Activated CD8-positive, alpha-beta memory T cell treated with anti-CD3 and anti-CD28 coated beads, Interleukin-2, amount 10 ng/mL, durations not matched to agents 7 days and 5 days (primary cell): Measurements from ENCODE around the gene SCFD2. TPM values are rescaled to one million over a fixed set of nuclear protein-coding genes. Genes with fewer than 3 reads are reported as not detected.

Experiments used
- ATAC-seq: fragments of 150-1000 bp; cut with Tn5 transposase; one replicate; pipeline ENCODE4 v1.10.0; 2021; ENCODE audit warnings: moderate library complexity
- CTCF ChIA-PET: fragments of 350-600 bp; sonication (Branson Sonifier 250); formaldehyde crosslinking; loops from one replicate; lab custom pipeline; 2021; ENCODE audit warnings: antibody characterized with exemption; lab: Charles Lee
- DNase-seq: peaks from one replicate; pipeline ENCODE4 v3.0.0-alpha.2; 2020
- H3K27ac Mint-ChIP-seq: one replicate; pipeline ENCODE4 v1.8.0; 2021; ENCODE audit warnings: mild to moderate bottlenecking, mixed read lengths
- H3K27me3 Mint-ChIP-seq: one replicate; pipeline ENCODE4 v1.8.0; 2021; ENCODE audit warnings: mixed read lengths
- H3K36me3 Mint-ChIP-seq: one replicate; pipeline ENCODE4 v1.8.0; 2021; ENCODE audit warnings: mild to moderate bottlenecking, mixed read lengths
- H3K4me1 Mint-ChIP-seq: one replicate; pipeline ENCODE4 v1.8.0; 2021; ENCODE audit warnings: mixed read lengths
- H3K4me3 Mint-ChIP-seq: one replicate; pipeline ENCODE4 v1.8.0; 2021; ENCODE audit warnings: mild to moderate bottlenecking, moderate library complexity, mixed read lengths
- H3K9me3 Mint-ChIP-seq: one replicate; pipeline ENCODE4 v1.8.0; 2022; ENCODE audit warnings: low read depth, mixed read lengths
- total RNA-seq, 2 experiments: library from RNA; stranded (reverse); gene quantifications; one replicate each; pipeline ENCODE4 v1.2.3, GENCODE V29; 2021

Gene SCFD2
- total RNA-seq, 2 experiments from 2014 or later, result 28.3 to 30.9 TPM

- no peak overlapping the region for H3K4me3 Mint-ChIP-seq
- no peak overlapping the region for H3K27ac Mint-ChIP-seq
- CTCF ChIA-PET, result no interaction called here
- H3K4me1 Mint-ChIP-seq, result peaks cover 7% of the 10 kb centered on the region
- H3K27me3 Mint-ChIP-seq, result no peaks in the 10 kb centered on the region
- DNase-seq, result no peak
- H3K9me3 Mint-ChIP-seq, result no peaks in the 10 kb centered on the region
- ATAC-seq, result no peak
- no peaks in the 10 kb centered on the region for H3K36me3 Mint-ChIP-seq
These were observed 433.0 kb downstream of the SCFD2 start for GRCh38 chr4:52932591-52933470.

- Mint-ChIP-seq H3K27ac (no peak overlapping the region), H3K4me1 (peaks cover 7% of the 10 kb centered on the region), H3K9me3 (no peaks in the 10 kb centered on the region), H3K27me3 (no peaks in the 10 kb centered on the region), H3K4me3 (no peak overlapping the region), H3K36me3 (no peaks in the 10 kb centered on the region)
- CTCF ChIA-PET, result no interaction called here
- no peak for DNase-seq
- ATAC-seq, result no peak
These were observed 434.6 kb downstream of the SCFD2 start for GRCh38 chr4:52931243-52931642.

- ATAC-seq (no peak), DNase-seq (no peak)
- no peaks in the 10 kb centered on the region for H3K27me3 Mint-ChIP-seq
- H3K36me3 Mint-ChIP-seq, result no peaks in the 10 kb centered on the region
- H3K27ac Mint-ChIP-seq, result no peak overlapping the region
- H3K9me3 Mint-ChIP-seq, result no peaks in the 10 kb centered on the region
- H3K4me1 Mint-ChIP-seq, result peaks cover 1% of the 10 kb centered on the region
- no peak overlapping the region for H3K4me3 Mint-ChIP-seq
- CTCF ChIA-PET, result no interaction called here
These were observed 439.5 kb downstream of the SCFD2 start for GRCh38 chr4:52926196-52926974.

- Mint-ChIP-seq H3K36me3 (no peaks in the 10 kb centered on the region), H3K9me3 (no peaks in the 10 kb centered on the region), H3K4me3 (no peak overlapping the region), H3K27me3 (no peaks in the 10 kb centered on the region), H3K27ac (no peak overlapping the region), H3K4me1 (no peaks in the 10 kb centered on the region)
- ATAC-seq, result no peak
- CTCF ChIA-PET, result interaction anchor here (0.9 to 1.2 kb wide), 3 partner anchors 12 to 15 kb away, joined by 3 to 4 read pairs (median 3); no protein-coding TSS in a partner anchor
- no peak for DNase-seq
These were observed 440.3 kb downstream of the SCFD2 start for GRCh38 chr4:52925531-52925968.

- no peak overlapping the region for H3K4me3 Mint-ChIP-seq
- ATAC-seq (no peak), DNase-seq (no peak)
- H3K4me1 Mint-ChIP-seq, result peaks cover 9% of the 10 kb centered on the region
- no peaks in the 10 kb centered on the region for H3K27me3 Mint-ChIP-seq
- H3K27ac Mint-ChIP-seq, result no peak overlapping the region
- no peaks in the 10 kb centered on the region for H3K36me3 Mint-ChIP-seq
- no peaks in the 10 kb centered on the region for H3K9me3 Mint-ChIP-seq
- CTCF ChIA-PET, result no interaction called here
These were observed 446.4 kb downstream of the SCFD2 start for GRCh38 chr4:52919461-52919860.

- H3K9me3 Mint-ChIP-seq, result no peaks in the 10 kb centered on the region
- CTCF ChIA-PET, result no interaction called here
- no peak for DNase-seq
These were observed 448.0 kb downstream of the SCFD2 start for GRCh38 chr4:52917817-52918216.

GRCh38 chr4:52915730-52916300, 450.0 kb downstream of the SCFD2 start:
- ATAC-seq, result no peak
- Mint-ChIP-seq H3K4me3 (no peak overlapping the region), H3K4me1 (peaks cover 11% of the 10 kb centered on the region), H3K9me3 (no peaks in the 10 kb centered on the region), H3K27ac (no peak overlapping the region), H3K36me3 (no peaks in the 10 kb centered on the region), H3K27me3 (no peaks in the 10 kb centered on the region)
- DNase-seq, result no peak
- CTCF ChIA-PET, result no interaction called here

More at GRCh38 chr4:52917817-52918216, 448.0 kb downstream of the SCFD2 start:
- ATAC-seq, result no peak
- Mint-ChIP-seq H3K4me3 (no peak overlapping the region), H3K27me3 (no peaks in the 10 kb centered on the region), H3K36me3 (no peaks in the 10 kb centered on the region), H3K27ac (no peak overlapping the region), H3K4me1 (peaks cover 9% of the 10 kb centered on the region)

GRCh38 chr4:52915191-52915590, 450.7 kb downstream of the SCFD2 start:
- H3K27me3 Mint-ChIP-seq, result no peaks in the 10 kb centered on the region
- H3K9me3 Mint-ChIP-seq, result no peaks in the 10 kb centered on the region
- no peak overlapping the region for H3K27ac Mint-ChIP-seq
- H3K4me1 Mint-ChIP-seq, result peaks cover 11% of the 10 kb centered on the region
- DNase-seq, result no peak
- no peaks in the 10 kb centered on the region for H3K36me3 Mint-ChIP-seq
- CTCF ChIA-PET, result no interaction called here
- no peak for ATAC-seq
- H3K4me3 Mint-ChIP-seq, result no peak overlapping the region

- no peaks in the 10 kb centered on the region for H3K9me3 Mint-ChIP-seq
- ATAC-seq (no peak), DNase-seq (no peak)
- H3K36me3 Mint-ChIP-seq, result no peaks in the 10 kb centered on the region
- H3K4me1 Mint-ChIP-seq, result peaks cover 11% of the 10 kb centered on the region
- no peak overlapping the region for H3K4me3 Mint-ChIP-seq
- CTCF ChIA-PET, result no interaction called here
- no peaks in the 10 kb centered on the region for H3K27me3 Mint-ChIP-seq
- H3K27ac Mint-ChIP-seq, result no peak overlapping the region
These were observed 451.7 kb downstream of the SCFD2 start for GRCh38 chr4:52914051-52914605.

GRCh38 chr4:52912608-52913007, 453.3 kb downstream of the SCFD2 start:
- Mint-ChIP-seq H3K9me3 (no peaks in the 10 kb centered on the region), H3K36me3 (peaks cover 2% of the 10 kb centered on the region), H3K27me3 (no peaks in the 10 kb centered on the region), H3K4me3 (no peak overlapping the region), H3K4me1 (peaks cover 11% of the 10 kb centered on the region), H3K27ac (no peak overlapping the region)
- no peak for DNase-seq
- CTCF ChIA-PET, result interaction anchor here (0.7 to 1.1 kb wide), 2 partner anchors 48 to 64 kb away, joined by 3 to 4 read pairs; no protein-coding TSS in a partner anchor
- no peak for ATAC-seq

- peak; percentile 60 for ATAC-seq
- Mint-ChIP-seq H3K27ac (no peak overlapping the region), H3K9me3 (no peaks in the 10 kb centered on the region), H3K4me1 (peaks cover 11% of the 10 kb centered on the region), H3K36me3 (peaks cover 2% of the 10 kb centered on the region), H3K4me3 (no peak overlapping the region), H3K27me3 (no peaks in the 10 kb centered on the region)
- peak; percentile 80 for DNase-seq
- CTCF ChIA-PET, result interaction anchor here (0.7 to 1.4 kb wide), 16 partner anchors 9 to 111 kb away, joined by 3 to 6 read pairs (median 3); no protein-coding TSS in a partner anchor
These were observed 454.1 kb downstream of the SCFD2 start for GRCh38 chr4:52911684-52912294.

- Mint-ChIP-seq H3K4me3 (no peak overlapping the region), H3K27ac (no peak overlapping the region), H3K36me3 (peaks cover 2% of the 10 kb centered on the region), H3K4me1 (peaks cover 6% of the 10 kb centered on the region), H3K27me3 (no peaks in the 10 kb centered on the region), H3K9me3 (no peaks in the 10 kb centered on the region)
- no peak for DNase-seq
- no peak for ATAC-seq
- CTCF ChIA-PET, result interaction anchor here (0.8 kb wide), 2 partner anchors 15 to 364 kb away, joined by 3 read pairs; no protein-coding TSS in a partner anchor
These were observed 455.7 kb downstream of the SCFD2 start for GRCh38 chr4:52910115-52910514.

- CTCF ChIA-PET, result no interaction called here
- H3K27ac Mint-ChIP-seq, result no peak overlapping the region
- no peak for ATAC-seq
These were observed 458.4 kb downstream of the SCFD2 start for GRCh38 chr4:52907510-52907909.

More at GRCh38 chr4:52907510-52907909, 458.4 kb downstream of the SCFD2 start:
- H3K9me3 Mint-ChIP-seq, result no peaks in the 10 kb centered on the region
- no peak overlapping the region for H3K4me3 Mint-ChIP-seq
- peaks cover 3% of the 10 kb centered on the region for H3K36me3 Mint-ChIP-seq
- no peaks in the 10 kb centered on the region for H3K27me3 Mint-ChIP-seq
- DNase-seq, result no peak
- H3K4me1 Mint-ChIP-seq, result peaks cover 2% of the 10 kb centered on the region
